Measurements from ENCODE around the gene TMEM52. TPM values are rescaled to one million over a fixed set of nuclear protein-coding genes. Genes with fewer than 3 reads are reported as not detected.

The TMEM52 gene
- total RNA-seq = 0.32 TPM in 1 of 2 replicates, not detected in the other

GRCh38 chr1:1918901-1919303, at the start of gene TMEM52:
TMEM52 (minus strand) TSS chr1:1919279; CDS start chr1:1919265, 14 bp downstream.

GRCh38 chr1:1914971-1915692, 3.9 kb downstream of the TMEM52 start, which contains the start of gene CALML6:
CALML6 (plus strand) TSS chr1:1915260; CDS start chr1:1915281, 21 bp downstream.

GRCh38 chr1:1890506-1891348, 28.4 kb downstream of the TMEM52 start, which contains the start of gene GNB1:
GNB1 (minus strand) TSS chr1:1891087; CDS start chr1:1825453, 65,634 bp downstream.

Other genes starting within 250 kb of the TMEM52 start
- 36.2 and 42.6 TPM in 2 replicates for gene SLC35E2B, start 226.5 kb downstream of the TMEM52 start, total RNA-seq
- gene CDK11A, start 194.9 kb downstream of the TMEM52 start, total RNA-seq = 8.6 and 23.8 TPM in 2 replicates
- 27.3 and 40.7 TPM in 2 replicates for gene NADK, start 140.8 kb downstream of the TMEM52 start, total RNA-seq
- gene GNB1, start 28.2 kb downstream of the TMEM52 start, total RNA-seq = 104 and 185 TPM in 2 replicates
- 0.59 and 0.88 TPM in 2 replicates for gene CALML6, start 4.0 kb downstream of the TMEM52 start, total RNA-seq
- not detected in 2 replicates for gene CFAP74, start 84.5 kb upstream of the TMEM52 start, total RNA-seq
- not detected in 2 replicates for gene GABRD, start 100.1 kb upstream of the TMEM52 start, total RNA-seq
- gene PRKCZ, start 131.1 kb upstream of the TMEM52 start, total RNA-seq = 0.55 and 2.7 TPM in 2 replicates